HG03439 (cell line): ENCODE results near the gene ADRM1.

Source experiments
- ATAC-seq: cut with Tn5 transposase; IDR thresholded peaks from one replicate; pipeline ENCODE4 v1.9.1; 2021; ENCODE audit warnings: mild to moderate bottlenecking, moderate library complexity; ENCODE audit not compliant: unreplicated experiment

The ADRM1 gene

DNA sequence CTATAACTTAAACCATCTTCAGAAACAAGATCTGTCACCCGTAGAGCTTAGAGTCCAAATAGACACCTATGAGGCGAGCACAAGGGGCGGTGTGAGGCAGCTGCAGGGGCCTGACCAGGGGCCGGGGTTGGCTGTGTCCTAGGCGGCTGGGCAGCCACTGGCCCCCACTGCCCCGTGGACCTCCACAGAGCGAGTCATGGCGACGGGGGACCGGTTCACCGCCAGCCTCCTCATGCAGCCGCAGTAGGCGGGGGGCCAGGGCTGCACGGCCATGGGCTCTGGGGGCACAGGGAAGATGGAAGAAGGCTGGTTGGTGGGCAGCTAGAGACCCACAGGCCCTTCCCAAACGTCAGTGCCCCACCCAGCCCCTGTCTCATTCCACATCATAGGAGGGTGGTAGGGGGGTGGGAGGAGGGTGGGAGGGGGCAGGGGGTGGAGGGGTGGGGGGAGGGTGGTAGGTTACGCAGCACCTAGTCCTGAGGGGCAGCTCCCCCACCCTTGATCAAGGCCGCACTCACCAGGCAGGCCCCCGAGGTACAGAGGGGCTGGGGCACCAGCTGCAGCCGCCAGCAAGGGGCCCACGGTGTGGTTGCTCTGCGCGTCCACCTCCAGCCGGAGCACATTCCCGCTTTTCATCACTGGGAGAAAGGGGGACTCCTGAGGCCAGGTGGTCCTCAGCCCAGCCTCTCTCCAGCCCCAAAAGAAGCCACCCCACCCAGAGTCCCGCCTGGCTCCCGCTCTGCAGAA, 6.6 kb downstream of the ADRM1 start:
- ATAC-seq: no peak

GRCh38 chr20:62309947-62310756, 7.4 kb downstream of the ADRM1 start:
- no peak for ATAC-seq

GRCh38 chr20:62310757-62311121, 7.9 kb downstream of the ADRM1 start:
- ATAC-seq: no peak

DNA sequence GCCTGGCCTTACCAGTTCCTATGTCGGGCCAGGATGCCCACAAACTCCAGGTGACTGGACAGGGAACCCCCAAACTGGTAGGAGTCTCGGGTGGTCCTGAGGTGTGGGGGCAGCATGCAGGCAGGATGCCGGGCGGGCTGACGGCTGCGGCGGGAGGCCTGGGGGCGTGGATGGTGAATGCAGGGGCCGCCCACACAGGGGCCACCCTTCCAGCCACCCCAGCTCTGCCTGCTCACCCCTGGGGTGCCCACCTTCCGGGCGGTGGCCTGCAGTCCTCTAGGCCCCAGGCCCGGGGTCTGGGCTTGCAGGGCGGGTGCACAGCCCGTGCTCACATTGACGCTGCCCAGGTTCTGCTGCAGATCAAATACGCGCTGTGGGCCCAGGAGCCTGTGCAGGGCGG, 8.4 kb downstream of the ADRM1 start:
- no peak for ATAC-seq

GRCh38 chr20:62311832-62312661, 9.2 kb downstream of the ADRM1 start:
- no peak for ATAC-seq

DNA sequence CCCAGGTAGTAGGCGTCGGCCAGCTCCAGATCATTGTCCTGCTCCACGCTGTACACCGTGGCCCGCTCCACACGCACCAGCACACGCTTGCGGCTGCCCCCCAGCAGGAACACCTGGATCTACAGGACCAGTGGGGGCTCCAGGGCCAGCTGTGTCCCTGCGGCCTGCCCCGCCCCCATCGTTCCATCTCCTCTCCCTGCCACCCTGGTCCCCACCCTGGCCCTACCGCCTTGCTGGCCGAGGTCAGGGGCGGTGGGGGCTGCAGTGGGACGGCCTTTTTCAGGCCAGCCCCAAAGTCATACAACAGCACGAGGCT, 9.8 kb downstream of the ADRM1 start:
- ATAC-seq: no peak

GRCh38 chr20:62313021-62313420, 10.2 kb downstream of the ADRM1 start:
- ATAC-seq: no peak

- no peak for ATAC-seq
Measured at GRCh38 chr20:62313460-62314338, 10.9 kb downstream of the ADRM1 start.

GRCh38 chr20:62314339-62314638, 11.5 kb downstream of the ADRM1 start:
- ATAC-seq: no peak

GRCh38 chr20:62314711-62315302, 12.0 kb downstream of the ADRM1 start:
- ATAC-seq: no peak

DNA sequence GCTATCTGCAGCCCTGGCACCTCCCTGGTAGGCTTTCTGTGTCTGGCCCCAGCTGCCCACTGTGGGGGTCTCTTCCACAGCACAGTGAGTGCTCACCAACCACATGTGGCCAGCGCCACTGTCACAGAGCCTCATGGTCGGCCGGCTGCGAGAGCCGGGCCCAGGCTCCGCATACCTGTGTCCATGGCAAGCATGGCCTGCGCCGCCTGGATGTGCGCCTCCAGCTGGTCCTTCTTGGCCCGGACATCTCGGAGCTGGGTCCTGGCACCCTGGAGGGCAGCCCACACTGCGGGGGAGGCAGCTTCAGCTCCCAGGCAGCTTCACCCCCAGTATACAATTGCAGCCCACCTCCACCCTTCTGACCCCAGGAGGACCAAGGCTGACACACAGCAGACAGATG, 13.0 kb downstream of the ADRM1 start:
- no peak for ATAC-seq

- ATAC-seq: no peak
Measured at GRCh38 chr20:62316331-62317166, 13.8 kb downstream of the ADRM1 start.

- no peak for ATAC-seq
Measured at GRCh38 chr20:62317167-62317655, 14.4 kb downstream of the ADRM1 start.

DNA sequence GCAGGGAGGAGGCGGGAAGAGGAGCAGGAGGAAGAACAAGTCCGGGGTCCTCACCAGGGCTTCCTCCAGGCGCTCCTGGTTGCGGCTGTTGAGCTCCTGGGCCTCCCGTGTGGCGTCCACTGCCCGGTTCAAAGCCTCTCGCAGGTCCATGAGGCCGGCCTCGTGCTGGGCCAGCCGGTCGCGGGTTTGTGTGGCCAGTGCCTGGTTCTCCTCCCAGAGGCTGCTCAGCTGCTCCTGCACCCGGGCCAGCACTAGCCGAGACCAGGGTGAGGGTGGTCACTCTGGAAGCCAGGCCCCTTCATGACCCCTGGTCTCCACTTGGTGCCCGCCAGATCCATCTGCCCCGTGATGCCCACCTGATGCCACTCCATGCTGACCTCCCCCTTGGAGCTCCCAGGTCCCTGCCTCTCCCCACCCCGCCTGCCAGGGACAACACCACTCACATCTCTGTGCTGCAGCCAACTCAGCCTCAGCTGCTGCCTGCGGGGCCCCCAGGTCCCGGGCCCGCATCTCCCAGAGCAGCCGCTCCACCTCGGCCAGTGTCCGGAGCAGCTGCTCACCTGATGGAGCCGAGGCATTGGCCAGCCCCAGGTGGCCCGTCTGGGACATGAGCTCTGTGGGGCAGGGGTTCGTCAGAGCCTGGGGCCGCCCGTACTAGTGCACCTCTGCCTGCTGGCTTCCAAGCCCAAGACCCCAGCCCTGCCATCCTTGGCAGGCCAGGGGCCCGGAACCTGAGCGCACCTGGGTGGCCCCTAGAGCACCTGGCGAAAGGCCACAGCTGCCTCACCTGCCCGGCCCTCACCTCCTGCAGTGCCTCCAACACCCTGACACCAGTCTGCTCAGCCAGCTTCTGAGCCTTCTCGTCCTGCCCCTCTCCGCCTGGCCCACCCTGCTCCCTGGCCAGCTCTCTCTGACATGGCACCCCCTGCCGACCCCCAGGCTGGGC, 15.9 kb downstream of the ADRM1 start:
- no peak for ATAC-seq

- ATAC-seq: no peak
Measured at GRCh38 chr20:62319346-62319909, 16.6 kb downstream of the ADRM1 start.

DNA sequence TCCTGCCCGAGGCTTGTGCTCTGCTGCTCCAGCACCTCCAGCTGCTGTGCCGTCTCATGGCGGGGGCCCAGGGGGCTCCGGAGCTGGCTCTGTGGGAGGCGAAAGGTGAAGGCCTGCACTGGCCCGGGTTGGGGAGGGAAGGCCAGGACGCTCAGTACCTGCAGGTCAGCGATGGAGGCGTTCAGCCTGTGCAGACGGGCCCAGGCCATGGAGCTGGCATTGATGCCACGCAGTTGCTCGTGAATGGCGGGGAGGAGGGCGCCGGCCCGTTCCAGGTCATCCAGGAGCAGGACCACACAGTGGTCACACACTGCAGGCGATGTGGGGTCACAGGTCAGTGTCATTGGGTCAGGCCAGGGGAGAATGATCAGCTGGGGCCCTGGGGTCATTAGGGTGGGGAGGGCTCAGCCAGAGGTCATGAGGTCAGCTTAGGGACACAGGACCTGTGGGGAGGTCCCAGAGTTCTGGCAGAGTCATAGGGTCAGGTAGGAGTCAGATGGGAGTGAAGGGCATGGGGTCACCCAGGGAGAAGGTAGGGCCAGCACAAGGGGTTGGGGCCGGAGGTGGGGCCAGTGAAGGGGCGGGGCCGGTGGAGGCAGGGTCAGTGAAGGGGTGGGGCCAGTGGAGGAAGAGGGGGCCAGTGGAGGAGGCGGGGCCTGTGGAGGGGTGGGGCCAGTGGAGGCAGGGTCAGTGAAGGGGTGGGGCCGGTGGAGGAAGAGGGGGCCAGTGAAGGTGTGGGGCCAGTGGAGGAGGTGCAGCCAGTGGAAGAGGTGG, 18.0 kb downstream of the ADRM1 start:
- no peak for ATAC-seq

- ATAC-seq: no peak
Measured at GRCh38 chr20:62321521-62321948, 18.7 kb downstream of the ADRM1 start.
